ENCODE data around the gene NHSL1.

The NHSL1 gene

GRCh38 chr6:138387577-138388368 lies 111.5 kb downstream of the NHSL1 start:
- no peak overlapping the region for H3K4me3 ChIP-seq (ENCODE audit: low read length)
- no peak for TF ChIP-seq ZNF274 (IDR thresholded peaks at IDR 0.05; ENCODE audit: low read depth, low read length)

- TF ChIP-seq ZNF274 (IDR thresholded peaks at IDR 0.05; ENCODE audit: low read depth, low read length) = no peak
- H3K4me3 ChIP-seq (ENCODE audit: low read length) = no peak overlapping the region
Observed at GRCh38 chr6:138386897-138387296, 112.4 kb downstream of the NHSL1 start.

GRCh38 chr6:138383776-138384175 lies 115.5 kb downstream of the NHSL1 start:
- no peak overlapping the region for H3K4me3 ChIP-seq (ENCODE audit: low read length)
- no peak for TF ChIP-seq ZNF274 (IDR thresholded peaks at IDR 0.05; ENCODE audit: low read depth, low read length)

DNA sequence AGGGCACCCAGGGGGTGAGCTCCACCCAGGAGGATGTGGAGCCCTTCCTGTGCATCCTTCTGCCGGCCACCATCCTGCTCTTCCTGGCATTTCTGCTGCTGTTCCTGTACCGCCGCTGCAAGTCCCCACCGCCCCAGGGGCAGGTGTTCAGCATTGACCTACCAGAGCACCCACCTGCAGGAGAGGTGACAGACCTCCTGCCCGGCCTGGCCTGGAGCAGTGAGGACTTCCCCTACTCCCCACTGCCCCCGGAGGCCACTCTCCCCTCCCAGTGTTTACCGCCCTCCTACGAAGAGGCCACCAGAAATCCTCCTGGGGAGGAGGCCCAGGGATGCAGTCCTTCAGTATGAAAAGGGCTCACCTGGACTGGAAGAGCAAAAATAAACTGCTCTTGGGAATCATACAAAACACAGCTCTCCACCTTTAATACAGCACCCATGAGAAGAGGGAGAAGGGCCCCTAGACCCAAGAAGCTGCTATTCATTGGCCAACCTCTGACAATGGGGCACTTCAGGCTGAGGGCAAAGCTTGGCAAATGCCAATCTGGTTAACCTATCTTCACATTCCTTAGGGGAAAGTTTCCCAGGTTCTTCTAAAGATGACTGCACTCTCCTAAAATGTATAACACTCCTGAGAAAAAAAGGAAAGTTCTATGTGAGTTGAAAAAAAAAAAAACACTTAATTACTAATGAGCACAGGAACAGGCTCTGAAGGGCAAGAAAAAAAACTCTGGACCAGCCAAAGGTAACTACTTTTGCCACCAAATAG lies 116.6 kb downstream of the NHSL1 start:
- no peak overlapping the region for H3K4me3 ChIP-seq (ENCODE audit: low read length)
- TF ChIP-seq ZNF274 (IDR thresholded peaks at IDR 0.05; ENCODE audit: low read depth, low read length) = no peak

DNA sequence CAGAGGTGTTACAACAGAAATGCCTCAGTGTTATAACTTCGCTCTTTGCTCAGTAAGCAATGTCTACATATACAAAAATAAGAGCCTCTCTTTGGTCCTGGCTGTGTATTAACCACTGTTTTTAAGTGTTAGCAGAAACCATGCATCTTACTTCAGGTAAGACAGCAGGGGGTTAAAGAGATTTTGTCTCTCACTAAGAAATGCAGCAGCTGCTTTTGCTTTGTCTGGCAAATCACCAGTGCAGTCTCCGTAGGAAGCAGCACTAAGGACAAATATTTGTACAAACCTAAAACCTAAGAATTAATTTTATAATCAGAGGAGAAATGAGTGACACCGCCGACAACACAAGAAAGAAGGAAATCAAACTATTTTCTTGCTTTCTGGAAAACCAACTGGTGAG lies 120.8 kb downstream of the NHSL1 start:
- no peak overlapping the region for H3K4me3 ChIP-seq (ENCODE audit: low read length)
- TF ChIP-seq ZNF274 (IDR thresholded peaks at IDR 0.05; ENCODE audit: low read depth, low read length) = no peak

- TF ChIP-seq ZNF274 (IDR thresholded peaks at IDR 0.05; ENCODE audit: low read depth, low read length) = no peak
- H3K4me3 ChIP-seq (ENCODE audit: low read length) = no peak within 1 kb of the TSS
Observed at GRCh38 chr6:138377844-138378243, 121.5 kb downstream of the NHSL1 start, which contains the start of gene SMIM28. Gene SMIM28 (plus strand): TSS chr6:138377905. CDS start chr6:138378073, 168 bp downstream.

- H3K4me3 ChIP-seq (ENCODE audit: low read length) = no peak overlapping the region
- TF ChIP-seq ZNF274 (IDR thresholded peaks at IDR 0.05; ENCODE audit: low read depth, low read length) = no peak
Observed at GRCh38 chr6:138377042-138377441, 122.3 kb downstream of the NHSL1 start.

- TF ChIP-seq ZNF274 (IDR thresholded peaks at IDR 0.05; ENCODE audit: low read depth, low read length) = no peak
Observed at GRCh38 chr6:138374815-138375214, 124.5 kb downstream of the NHSL1 start.

GRCh38 chr6:138374230-138374629 lies 125.1 kb downstream of the NHSL1 start:
- no peak for TF ChIP-seq ZNF274 (IDR thresholded peaks at IDR 0.05; ENCODE audit: low read depth, low read length)

More at GRCh38 chr6:138374815-138375214, 124.5 kb downstream of the NHSL1 start:
- H3K4me3 ChIP-seq (ENCODE audit: low read length) = no peak overlapping the region

DNA sequence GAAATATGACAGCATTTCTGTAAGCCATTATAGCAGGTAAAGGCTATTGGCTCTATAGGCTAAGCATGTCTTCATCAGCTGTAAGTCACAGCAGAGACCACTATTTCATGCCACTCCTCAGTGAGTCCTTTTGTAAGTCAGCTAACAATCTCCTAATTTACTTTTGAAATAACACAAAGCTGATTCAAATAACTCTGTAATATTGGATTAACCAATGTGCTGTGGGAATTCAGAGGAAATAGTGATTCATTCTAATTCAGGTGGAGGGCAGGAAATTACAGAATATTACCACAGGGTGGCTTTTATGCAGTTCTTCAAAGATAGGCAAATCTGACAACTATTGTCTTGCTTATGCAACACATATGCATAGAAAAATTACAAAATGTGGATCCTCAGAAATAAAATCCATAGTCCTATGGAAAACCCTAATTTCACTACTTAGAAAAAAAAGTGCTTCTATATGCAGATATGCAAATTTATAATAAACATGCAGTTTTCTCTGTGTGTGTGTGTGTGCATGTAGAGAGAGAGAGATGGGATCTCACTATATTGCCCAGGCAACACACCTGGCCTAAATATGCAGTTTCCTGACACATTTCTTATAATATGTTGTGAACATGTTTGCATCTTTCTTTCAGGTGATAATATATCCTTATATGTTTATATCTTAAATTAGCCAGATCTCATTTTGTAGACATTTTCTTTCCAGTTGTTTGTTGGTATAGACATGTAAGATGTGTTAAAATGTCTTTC lies 126.4 kb downstream of the NHSL1 start:
- no peak overlapping the region for H3K4me3 ChIP-seq (ENCODE audit: low read length)
- no peak for TF ChIP-seq ZNF274 (IDR thresholded peaks at IDR 0.05; ENCODE audit: low read depth, low read length)

More at GRCh38 chr6:138374230-138374629, 125.1 kb downstream of the NHSL1 start:
- H3K4me3 ChIP-seq (ENCODE audit: low read length) = no peak overlapping the region

Measured in GM08714 (cell line).